Measurements from ENCODE around the gene SIGLEC12.
"Not testable (repeated sequence)": the region's sequence is repeated elsewhere in the genome, so short reads cannot be mapped to it uniquely, and the experiment has no call there.

SIGLEC12 gene

GRCh38 chr19:51457351-51458013 lies 44.1 kb downstream of the SIGLEC12 start:
- no peak for DNase-seq

GRCh38 chr19:51456541-51457290 lies 44.9 kb downstream of the SIGLEC12 start:
- DNase-seq = no peak

- no peak for DNase-seq
These were observed 50.8 kb downstream of the SIGLEC12 start for GRCh38 chr19:51450730-51451307.

- DNase-seq = no peak
These were observed 53.1 kb downstream of the SIGLEC12 start for GRCh38 chr19:51448411-51449016.

- no peak for DNase-seq
These were observed 53.6 kb downstream of the SIGLEC12 start for GRCh38 chr19:51448011-51448410.

GRCh38 chr19:51447510-51447909 lies 54.1 kb downstream of the SIGLEC12 start:
- DNase-seq = not testable (repeated sequence)

GRCh38 chr19:51441410-51442390 lies 59.9 kb downstream of the SIGLEC12 start:
- no peak for DNase-seq
